ENCODE data around the gene RPL26. TPM values are rescaled to one million over a fixed set of nuclear protein-coding genes. Genes with fewer than 3 reads are reported as not detected.
"Not testable (repeated sequence)": the region's sequence is repeated elsewhere in the genome, so short reads cannot be mapped to it uniquely, and the experiment has no call there.

RPL26 gene
- total RNA-seq, 1 donor from 2014 or later: 2,711 TPM

GRCh38 chr17:8368193-8368592 lies 14.8 kb downstream of the RPL26 start:
- DNase-seq (ENCODE audit: low read depth): no peak

GRCh38 chr17:8366231-8366630 lies 16.8 kb downstream of the RPL26 start:
- DNase-seq (ENCODE audit: low read depth): no peak

- no peak for DNase-seq (ENCODE audit: low read depth)
Measured at GRCh38 chr17:8365143-8365542, 17.9 kb downstream of the RPL26 start.

- DNase-seq (ENCODE audit: low read depth): peak; percentile 49
Measured at GRCh38 chr17:8362651-8363332, 20.2 kb downstream of the RPL26 start.

- DNase-seq (ENCODE audit: low read depth): no peak
Measured at GRCh38 chr17:8360751-8361150, 22.2 kb downstream of the RPL26 start.

- DNase-seq (ENCODE audit: low read depth): no peak
Measured at GRCh38 chr17:8360260-8360659, 22.7 kb downstream of the RPL26 start.

GRCh38 chr17:8359769-8360168 lies 23.2 kb downstream of the RPL26 start:
- DNase-seq (ENCODE audit: low read depth): peak; percentile 65

GRCh38 chr17:8357910-8358309 lies 25.1 kb downstream of the RPL26 start:
- no peak for DNase-seq (ENCODE audit: low read depth)

GRCh38 chr17:8354236-8354635 lies 28.8 kb downstream of the RPL26 start:
- DNase-seq (ENCODE audit: low read depth): no peak

- no peak for DNase-seq (ENCODE audit: low read depth)
Measured at GRCh38 chr17:8353736-8354135, 29.3 kb downstream of the RPL26 start.

- DNase-seq (ENCODE audit: low read depth): no peak
Measured at GRCh38 chr17:8350339-8350738, 32.7 kb downstream of the RPL26 start.

GRCh38 chr17:8347001-8347400 lies 36.0 kb downstream of the RPL26 start:
- not testable (repeated sequence) for DNase-seq (ENCODE audit: low read depth)

GRCh38 chr17:8345951-8346665 lies 36.9 kb downstream of the RPL26 start:
- DNase-seq (ENCODE audit: low read depth): no peak

GRCh38 chr17:8345052-8345690 lies 37.8 kb downstream of the RPL26 start:
- no peak for DNase-seq (ENCODE audit: low read depth)

- no peak for DNase-seq (ENCODE audit: low read depth)
Measured at GRCh38 chr17:8341456-8341855, 41.5 kb downstream of the RPL26 start.

- DNase-seq (ENCODE audit: low read depth): no peak
Measured at GRCh38 chr17:8339540-8339939, 43.5 kb downstream of the RPL26 start, which contains the start of gene ODF4. TSS of gene ODF4 (plus strand) at chr17:8339840. CDS start at chr17:8340052, 212 bp downstream.

- DNase-seq (ENCODE audit: low read depth): no peak
Measured at GRCh38 chr17:8338753-8339140, 44.2 kb downstream of the RPL26 start.

- DNase-seq (ENCODE audit: low read depth): no peak
Measured at GRCh38 chr17:8337802-8338752, 44.9 kb downstream of the RPL26 start.

- peak; percentile 19 for DNase-seq (ENCODE audit: low read depth)
Measured at GRCh38 chr17:8333281-8333680, 49.7 kb downstream of the RPL26 start.

GRCh38 chr17:8332688-8333087 lies 50.3 kb downstream of the RPL26 start:
- peak; percentile 71 for DNase-seq (ENCODE audit: low read depth)

- no peak for DNase-seq (ENCODE audit: low read depth)
Measured at GRCh38 chr17:8332128-8332527, 50.9 kb downstream of the RPL26 start.
